Stomach (tissue), 4 donors: ENCODE measurements around the gene RBM15.

Experiments
- CTCF ChIP-seq, 7 experiments: fragments of 450-650 bp in 4 of 7; fragments of 200-600 bp in 3 of 7; sonication (generic) in 3 of 7; IDR thresholded peaks; one replicate each; pipeline ENCODE4 v1.5.1; 2016 to 2019; ENCODE audit warnings: antibody characterized with exemption in 7 of 7, control low read depth in 2 of 7, mild to moderate bottlenecking in 1 of 7
- EP300 ChIP-seq: sonication (generic); formaldehyde crosslinking; IDR thresholded peaks from one replicate; pipeline ENCODE4 v1.6.1; 2017; ENCODE audit warnings: antibody characterized with exemption
- POLR2A ChIP-seq, 4 donors: fragments of 450-650 bp; IDR thresholded peaks; one replicate each; pipeline ENCODE4 v1.6.1; 2016; ENCODE audit warnings: antibody characterized with exemption in 4 of 4, control low read depth in 2 of 4, mild to moderate bottlenecking in 1 of 4, moderate library complexity in 1 of 4
- POLR2AphosphoS5 ChIP-seq, 3 donors: sonication (generic); formaldehyde crosslinking; IDR thresholded peaks; one replicate each; pipeline ENCODE4 v1.6.1; 2016; ENCODE audit warnings: antibody characterized with exemption in 3 of 3

GRCh38 chr1:110370827-110371226 is 31.6 kb downstream of the RBM15 start:
- TF ChIP-seq CTCF (IDR thresholded peaks at IDR 0.05) (no peak), POLR2A (IDR thresholded peaks at IDR 0.05) (no peak), EP300 (no peak), POLR2AphosphoS5 (IDR thresholded peaks at IDR 0.05) (no peak)
